Measurements from ENCODE around the gene TCF3. TPM values are rescaled to one million over a fixed set of nuclear protein-coding genes. Genes with fewer than 3 reads are reported as not detected.

Gene TCF3
- total and polyA plus RNA-seq, 2 of the 8 experiments (the other 6 are each of a cell fraction or from before 2014, with no cell fraction given), result 241 to 348 TPM

DNA sequence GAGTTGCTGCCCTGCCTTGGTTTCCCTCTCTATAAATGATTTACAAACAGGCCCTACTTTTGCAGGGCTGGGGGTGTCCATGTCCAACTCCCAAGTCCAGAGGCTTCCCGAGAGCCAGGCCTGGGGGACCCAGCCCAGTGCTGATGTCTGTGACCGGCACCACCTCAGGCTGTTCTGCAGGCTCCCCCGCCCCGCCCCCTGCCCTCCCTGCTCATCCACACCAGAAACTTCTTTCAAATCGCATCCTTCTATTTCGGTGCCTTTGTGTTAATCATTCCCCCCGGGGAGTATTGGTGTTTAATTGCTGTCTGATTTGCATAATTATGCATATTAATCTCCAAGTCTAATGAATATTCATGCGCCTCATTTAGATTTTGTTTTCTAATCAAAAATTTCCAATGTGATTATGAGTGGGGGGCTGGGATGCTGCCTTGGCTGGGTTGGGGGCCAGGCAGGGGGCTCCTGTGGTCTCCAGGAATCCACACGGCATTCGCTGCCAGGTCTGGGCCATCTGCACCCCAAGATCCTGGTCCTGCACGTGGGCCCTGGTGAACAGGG lies 19.1 kb downstream of the TCF3 start (continued):
- no peak for TF ChIP-seq FOSL1 (IDR thresholded peaks at IDR 0.05; ENCODE audit: insufficient read depth, low read depth, low read length)
- no peak for TF ChIP-seq SP2 (IDR thresholded peaks at IDR 0.05; ENCODE audit: low read length)
- TF ChIP-seq, protein P1, sequence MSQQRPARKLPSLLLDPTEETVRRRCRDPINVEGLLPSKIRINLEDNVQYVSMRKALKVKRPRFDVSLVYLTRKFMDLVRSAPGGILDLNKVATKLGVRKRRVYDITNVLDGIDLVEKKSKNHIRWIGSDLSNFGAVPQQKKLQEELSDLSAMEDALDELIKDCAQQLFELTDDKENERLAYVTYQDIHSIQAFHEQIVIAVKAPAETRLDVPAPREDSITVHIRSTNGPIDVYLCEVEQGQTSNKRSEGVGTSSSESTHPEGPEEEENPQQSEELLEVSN (IDR thresholded peaks at IDR 0.05), result no peak
- TF ChIP-seq YY1 (IDR thresholded peaks at IDR 0.05; ENCODE audit: low read depth, low read length), result no peak
- TF ChIP-seq RAD21 (IDR thresholded peaks at IDR 0.05 in 1 of 2, conservative IDR thresholded peaks at IDR 0.05 in 1 of 2; ENCODE audit: low read depth in 2 of 2, low read length in 2 of 2), result no peak
- TF ChIP-seq HDAC6 (IDR thresholded peaks at IDR 0.05; ENCODE audit: low read depth, low read length), result no peak
- TF ChIP-seq SUZ12 (IDR thresholded peaks at IDR 0.05; ENCODE audit: low read length), result no peak
- TF ChIP-seq BACH1 (IDR thresholded peaks at IDR 0.05; ENCODE audit: low read length), result no peak

Measured in H1 (cell line).